DMS 273 (cell line): ENCODE results near the gene PACSIN2.
"Not testable (repeated sequence)": the region's sequence is repeated elsewhere in the genome, so short reads cannot be mapped to it uniquely, and the experiment has no call there.

Experiments used
- DNase-seq: peaks from one replicate; lab custom pipeline; 2025; ENCODE audit not compliant: unreplicated experiment; lab: John Stamatoyannopoulos, UW

PACSIN2 gene

DNA sequence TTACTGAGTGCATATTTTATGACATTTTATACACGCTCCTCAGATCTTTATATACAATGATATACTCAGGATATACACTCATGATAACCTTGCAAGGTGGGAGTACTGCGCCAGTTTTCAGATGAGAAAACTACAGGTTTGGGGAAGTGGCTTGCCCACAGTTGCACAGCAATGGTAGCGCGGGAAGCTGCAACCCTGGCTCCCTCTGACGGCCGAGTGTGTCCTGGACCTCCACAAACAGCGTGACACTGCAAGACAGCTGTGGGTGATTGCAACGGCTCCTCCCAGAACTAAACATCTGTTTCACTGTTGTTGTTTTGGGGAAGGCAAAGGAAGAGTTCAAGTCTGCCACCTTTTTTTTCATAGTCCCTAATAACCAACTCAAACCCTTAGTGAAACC is 47.0 kb downstream of the PACSIN2 start:
- DNase-seq = no peak

DNA sequence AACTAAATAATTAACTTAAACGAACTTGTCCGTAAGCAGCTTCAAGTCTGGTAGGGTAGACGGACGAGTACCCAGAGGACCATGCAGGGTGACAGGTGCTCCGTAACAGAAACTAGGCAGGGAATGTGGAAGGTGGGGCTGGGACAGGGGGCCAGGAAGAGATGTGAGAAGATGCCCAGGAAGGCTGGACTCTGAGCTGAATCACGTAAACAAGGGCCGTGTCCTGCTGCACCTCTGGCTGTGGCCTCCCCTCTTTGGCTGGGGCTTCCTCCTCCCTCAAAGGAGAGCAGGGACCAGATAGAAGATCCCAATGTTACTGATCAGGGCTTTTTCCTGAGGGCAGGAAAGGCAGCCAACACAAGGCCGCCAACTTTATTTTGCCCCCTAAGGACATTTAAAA is 47.9 kb downstream of the PACSIN2 start:
- no peak for DNase-seq

DNA sequence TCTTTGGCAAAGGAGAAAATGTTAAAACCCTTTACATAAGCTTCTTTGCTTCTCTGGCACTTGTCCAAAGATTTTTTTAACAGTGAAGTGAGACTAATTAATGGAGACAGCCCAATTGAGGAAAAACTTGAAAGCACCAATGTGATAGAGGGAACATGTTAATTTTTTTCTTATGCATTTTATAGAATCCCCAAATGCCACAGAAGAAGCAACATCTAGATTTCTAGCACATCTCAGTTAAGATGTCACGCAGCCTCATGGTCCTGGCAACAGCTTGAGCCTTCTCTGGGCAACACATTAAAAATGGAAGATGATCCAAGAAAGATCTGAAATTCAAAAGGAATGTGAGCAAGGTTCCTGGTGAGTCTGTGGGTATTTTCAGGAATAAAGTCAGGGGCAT is 48.5 kb downstream of the PACSIN2 start:
- peak; percentile 33 for DNase-seq

DNA sequence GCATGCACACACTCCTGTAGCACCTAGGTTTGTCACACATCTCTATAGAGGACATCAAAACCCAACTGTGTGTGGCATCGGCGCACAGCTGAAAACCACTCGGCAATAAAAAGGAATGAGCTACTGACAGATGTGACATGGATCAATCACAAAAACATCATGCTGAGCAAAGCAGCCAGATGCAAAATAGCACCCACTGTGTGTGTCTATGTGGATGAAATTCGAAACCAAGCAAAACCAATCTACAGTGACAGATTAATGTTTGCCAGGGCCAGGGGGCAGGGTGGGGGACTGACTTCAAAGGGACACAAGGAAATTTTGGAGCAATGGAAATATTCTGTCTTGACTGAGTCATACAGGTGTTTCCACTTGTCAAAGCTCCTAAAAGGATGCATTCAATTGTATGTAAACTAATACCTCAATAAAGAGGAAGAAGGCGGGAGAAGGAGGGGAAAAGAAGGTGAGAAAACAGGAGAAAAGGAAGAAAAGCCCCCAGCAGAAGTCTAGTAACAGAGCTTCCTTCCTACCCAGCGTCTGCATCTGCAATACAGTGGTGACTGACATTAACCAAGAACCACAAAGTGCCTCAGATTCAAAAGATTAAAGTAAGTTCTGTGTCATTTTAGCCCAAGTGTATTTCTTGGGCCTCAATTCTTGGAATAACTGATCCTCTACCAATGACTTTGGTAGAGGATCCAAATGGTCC is 49.8 kb downstream of the PACSIN2 start:
- peak; percentile 46 for DNase-seq

DNA sequence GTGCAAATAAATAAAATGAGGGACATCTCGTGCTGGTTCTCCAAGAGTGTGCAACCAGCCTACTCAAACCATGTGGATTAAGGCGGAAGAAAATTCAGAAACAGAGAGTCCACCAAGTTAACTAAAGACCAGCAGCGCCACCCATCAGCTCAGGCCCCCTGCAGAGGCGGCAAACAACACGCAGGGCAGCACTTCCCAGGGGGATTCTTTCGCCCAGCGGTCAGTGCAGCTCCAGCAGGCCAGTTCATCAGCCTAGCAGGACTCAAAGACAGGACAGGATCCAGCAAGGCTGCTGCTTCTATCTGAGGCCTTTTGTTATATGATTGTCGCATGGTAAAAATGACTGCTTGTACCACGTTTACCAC is 51.7 kb downstream of the PACSIN2 start:
- DNase-seq = no peak

DNA sequence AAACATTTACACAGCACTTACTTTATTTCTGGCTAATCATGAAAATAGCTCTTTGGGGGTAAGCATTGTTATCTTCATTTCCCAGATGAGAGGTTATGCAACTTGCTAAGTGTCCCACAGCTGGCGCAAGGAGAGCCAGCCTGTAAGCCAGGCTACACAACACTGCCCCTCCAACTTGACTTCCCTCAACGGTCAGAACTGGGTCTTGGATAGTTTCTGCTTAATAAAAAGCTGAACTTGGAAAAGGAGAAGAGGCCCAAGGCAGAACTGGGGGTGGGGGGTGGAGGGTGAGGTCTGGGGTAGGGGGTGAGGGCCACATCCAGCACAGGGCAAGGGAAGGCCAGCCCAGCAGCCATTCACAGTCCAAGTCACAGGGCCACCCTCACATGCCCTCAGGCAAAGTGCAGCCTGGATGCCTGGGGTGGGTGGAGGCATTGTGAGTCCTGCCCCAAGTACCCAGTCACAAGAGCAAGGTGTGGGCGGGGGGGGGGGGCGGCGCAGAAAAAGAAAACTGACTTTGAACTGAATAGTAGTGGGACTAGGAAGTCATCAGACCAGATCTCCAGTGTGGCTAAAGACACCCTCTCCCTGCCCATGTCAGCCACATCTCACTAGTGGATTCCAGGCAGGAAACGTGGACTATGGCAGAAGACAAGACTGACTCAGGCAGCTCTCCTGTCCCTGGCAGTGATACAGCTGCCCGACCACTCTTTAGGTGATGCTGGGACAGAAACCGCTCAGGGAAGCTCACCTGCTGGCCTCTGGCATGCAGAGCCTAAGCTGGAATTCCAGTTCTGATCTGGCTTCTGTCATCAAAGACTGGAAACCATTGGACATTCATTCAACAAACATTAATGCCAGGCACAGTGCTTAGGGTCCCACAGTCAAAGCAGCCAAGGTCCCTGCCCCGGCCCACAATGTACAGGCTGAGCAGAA is 52.4 kb downstream of the PACSIN2 start:
- no peak for DNase-seq

DNA sequence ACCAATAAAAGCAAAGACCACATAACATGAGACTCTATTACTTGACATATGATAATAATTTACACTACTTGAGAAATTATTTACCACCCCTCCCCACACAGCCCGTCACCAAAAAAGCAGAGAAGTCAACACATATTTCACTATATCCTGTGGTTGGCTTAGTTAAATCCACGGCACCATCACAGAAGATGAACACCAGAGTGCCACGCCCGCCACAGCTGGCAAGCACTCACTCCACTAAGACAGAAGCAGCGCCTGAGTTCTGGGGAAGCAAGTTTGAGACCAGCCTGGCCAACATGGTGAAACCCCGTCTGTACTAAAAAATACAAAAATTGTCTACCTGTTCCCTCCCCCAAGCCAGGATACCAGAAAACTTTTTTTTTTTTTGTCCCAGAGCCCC is 53.1 kb downstream of the PACSIN2 start:
- no peak for DNase-seq

DNA sequence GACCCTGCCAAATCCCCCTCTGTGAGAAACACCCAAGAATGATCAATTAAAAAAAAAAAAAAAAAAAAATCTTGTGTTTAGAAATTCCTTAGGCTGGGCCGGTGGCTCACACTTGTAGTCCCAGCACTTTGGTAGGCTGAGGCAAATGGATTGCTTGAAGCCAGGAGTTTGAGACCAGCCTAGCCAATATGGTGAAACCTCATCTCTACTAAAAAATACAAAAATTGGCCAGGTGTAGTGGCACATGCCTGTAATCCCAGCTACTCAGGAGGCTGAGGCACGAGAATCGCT is 53.6 kb downstream of the PACSIN2 start:
- DNase-seq = not testable (repeated sequence)

DNA sequence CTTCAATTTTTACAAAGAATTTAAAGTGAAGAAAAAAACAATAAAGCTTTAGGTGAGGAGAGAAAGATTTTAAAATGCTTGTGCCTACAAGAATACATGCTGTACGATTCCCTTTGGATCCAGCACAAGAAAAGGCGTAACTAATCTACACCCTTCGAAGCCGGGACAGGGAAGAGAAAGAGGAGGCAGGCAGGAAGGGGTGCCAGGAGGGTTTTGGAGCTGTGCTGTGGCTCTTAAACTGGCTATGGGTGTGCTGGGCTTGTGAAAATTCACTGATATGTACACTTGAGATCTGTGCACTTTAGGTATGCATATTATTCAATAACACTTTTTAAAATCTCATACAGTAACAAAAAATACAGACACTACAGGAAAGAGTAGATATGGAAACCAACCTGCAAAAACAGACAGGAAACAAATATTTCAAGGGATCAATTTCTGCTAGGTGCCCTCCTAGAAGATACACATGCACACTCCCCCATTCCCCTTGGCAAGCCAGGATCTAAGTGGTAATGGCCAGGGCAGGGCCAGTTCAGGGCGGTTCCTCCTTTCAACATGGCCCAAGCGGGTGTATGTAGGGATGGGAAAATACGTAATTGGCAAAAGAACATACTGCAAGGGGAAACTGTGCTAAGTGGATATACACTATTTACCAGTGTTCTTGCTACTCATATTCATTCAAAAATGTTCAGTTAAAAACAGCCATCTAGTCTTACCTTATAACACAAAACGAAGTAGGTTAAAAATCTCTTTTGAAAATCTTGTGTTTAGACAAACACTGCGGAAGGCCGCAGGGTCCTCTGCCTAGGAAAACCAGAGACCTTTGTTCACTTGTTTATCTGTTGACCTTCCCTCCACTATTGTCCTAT is 54.2 kb downstream of the PACSIN2 start:
- DNase-seq = no peak

DNA sequence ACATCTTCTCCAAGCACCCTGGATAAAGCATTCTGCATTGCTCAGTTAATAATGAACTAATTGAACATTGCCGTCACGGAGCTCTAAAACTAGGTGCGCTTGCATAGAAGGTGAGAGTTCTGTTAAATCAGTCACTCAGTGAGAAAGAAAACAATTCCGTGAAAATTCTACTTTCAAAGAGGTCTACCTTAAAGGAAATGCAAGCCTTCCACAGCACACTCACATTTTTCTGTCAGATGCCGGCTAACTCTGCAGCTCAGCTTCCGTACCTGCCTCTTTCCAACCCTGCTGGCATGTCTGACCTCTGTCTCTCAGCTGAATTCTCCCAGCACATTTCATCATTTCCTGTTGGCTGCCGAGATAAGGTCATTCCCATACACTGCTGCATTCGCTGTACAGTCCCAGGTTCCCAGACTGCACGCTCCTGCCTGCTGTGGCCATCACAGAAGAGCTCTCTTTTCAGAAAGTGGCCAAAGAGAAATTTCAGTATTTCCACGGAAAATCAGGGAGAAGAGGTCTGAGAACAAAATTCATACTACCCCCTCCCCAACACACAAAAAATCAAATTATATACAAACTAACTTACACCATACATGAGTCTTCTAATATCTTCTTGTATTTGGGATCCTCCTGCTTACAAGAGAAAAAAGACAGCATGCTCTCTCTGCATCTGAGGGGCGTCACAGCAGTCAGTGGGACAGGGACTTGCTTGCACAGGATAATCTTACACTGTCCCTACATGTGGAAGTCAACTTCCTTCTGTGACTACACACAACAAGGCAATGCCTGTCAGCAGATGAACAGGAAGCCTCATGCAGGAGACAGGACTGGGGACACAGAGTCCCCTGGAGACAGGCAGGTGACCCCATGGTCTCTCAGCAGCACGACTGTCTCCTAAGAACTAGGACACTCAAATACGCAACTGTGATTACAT is 55.1 kb downstream of the PACSIN2 start:
- no peak for DNase-seq

DNA sequence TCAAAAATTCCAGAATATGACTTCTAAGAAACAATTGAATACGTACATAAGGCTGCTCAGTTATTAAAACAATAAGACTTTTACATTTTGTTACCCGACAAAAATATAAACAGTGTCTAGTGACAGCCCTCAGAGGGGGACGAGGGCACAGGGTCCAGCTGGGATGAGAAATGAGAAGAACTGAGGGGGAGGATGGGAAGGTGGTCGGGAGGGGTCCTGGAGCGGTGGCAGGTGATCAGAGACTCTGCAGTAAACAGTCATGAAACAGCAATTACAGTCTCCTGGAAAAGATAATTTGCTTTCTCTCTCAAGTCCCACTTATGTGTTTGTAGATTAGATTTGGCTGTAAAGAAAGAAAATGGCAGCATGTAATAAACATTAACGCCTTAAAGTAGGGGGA is 56.0 kb downstream of the PACSIN2 start:
- DNase-seq = no peak

DNA sequence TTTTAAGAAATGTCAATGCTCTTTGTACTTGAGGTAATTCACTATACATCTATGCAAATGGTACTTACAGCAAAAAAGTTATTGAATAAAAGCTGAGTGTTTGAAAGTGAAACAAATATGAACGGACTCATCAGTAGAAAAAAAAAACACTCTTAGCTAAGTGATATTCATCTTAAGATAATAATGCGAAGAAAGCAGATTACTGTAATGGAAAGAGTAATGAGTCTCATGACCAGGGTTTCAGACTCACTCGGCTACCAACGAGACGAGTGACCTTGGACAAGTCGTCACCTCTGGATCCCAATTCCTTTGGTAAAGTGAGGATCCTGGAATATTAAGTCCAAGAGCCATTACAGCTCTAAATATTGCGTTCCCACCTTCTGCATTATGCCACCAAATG is 57.0 kb downstream of the PACSIN2 start:
- no peak for DNase-seq

DNA sequence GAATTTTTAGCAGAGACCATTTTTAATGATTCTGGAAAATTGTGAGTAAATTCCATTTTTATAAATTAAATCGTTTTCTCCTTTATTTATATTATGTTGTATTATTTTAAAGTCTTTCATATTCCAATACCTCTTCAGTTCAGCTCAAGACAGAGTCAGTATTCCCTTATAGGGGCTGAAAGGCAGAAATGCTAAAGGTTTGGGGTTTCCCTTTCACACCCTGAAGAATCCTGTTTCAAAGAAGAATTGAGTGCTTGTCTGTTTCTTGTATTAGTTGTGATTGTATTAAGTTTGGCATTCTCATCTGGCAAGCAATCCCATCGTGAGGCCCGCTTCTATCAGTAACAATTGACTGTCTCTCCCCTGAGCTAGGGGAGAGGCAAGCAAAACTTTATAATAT is 57.4 kb downstream of the PACSIN2 start:
- DNase-seq = no peak

DNA sequence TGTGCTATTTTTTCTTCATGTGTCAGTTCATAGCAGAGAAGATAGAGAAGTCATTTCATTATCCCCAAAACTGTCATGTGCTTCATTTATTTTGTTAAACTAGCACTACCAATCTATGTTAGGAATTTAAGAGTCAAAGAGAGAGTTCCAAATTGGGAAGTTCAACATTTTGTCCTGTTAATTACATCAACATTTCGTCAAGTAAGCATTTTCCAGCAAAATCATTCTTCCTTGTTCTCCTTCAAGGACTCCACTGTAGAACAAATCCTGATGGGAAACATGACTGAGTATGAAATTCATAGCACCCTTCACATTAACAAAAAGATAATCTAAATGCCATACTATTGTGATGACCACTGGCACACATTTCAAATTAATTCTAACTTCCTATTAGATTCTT is 59.1 kb downstream of the PACSIN2 start:
- no peak for DNase-seq

DNA sequence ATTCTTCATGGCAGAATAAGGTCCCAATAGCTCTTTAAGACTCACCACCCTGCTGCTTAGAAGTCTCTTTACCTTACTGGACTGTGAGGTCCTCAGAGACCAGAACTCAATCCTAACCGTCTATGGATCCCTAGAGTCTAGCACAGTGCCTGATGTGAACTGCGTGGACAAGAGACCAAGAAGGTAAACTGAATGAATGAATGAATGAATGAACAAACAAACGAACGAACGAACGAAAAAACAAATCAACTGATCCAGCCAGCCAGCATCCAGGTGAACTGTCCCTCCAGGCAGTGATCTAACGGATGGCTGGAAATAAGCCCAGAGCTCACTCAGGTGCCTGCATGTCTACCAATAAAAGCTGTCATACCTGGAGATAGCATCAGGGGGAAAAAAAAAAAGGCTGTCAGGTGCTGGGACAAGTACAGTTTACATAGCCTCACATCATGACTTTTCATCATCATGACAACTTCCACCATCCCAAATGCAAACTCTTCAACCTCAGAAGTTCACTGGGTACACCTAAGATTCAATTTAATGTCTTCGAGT is 59.8 kb downstream of the PACSIN2 start:
- no peak for DNase-seq

DNA sequence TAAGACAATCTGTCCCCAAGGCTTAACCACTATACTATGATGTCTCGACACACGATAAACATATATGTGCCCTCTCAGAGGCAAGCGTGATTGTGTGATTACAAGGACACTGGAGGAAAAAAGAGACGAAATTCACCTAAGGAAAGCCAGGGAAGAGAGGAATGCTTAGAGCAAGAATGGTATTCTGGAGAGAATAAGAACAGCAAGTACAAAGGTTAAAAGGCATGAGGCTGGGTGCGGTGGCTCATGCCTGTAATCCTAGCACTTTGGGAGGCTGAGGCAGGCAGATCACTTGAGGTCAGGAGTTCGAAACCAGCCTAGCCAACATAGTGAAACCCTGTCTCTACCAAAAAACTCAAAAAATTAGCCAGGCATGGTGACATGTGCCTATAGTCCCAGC is 61.2 kb downstream of the PACSIN2 start:
- DNase-seq = not testable (repeated sequence)

DNA sequence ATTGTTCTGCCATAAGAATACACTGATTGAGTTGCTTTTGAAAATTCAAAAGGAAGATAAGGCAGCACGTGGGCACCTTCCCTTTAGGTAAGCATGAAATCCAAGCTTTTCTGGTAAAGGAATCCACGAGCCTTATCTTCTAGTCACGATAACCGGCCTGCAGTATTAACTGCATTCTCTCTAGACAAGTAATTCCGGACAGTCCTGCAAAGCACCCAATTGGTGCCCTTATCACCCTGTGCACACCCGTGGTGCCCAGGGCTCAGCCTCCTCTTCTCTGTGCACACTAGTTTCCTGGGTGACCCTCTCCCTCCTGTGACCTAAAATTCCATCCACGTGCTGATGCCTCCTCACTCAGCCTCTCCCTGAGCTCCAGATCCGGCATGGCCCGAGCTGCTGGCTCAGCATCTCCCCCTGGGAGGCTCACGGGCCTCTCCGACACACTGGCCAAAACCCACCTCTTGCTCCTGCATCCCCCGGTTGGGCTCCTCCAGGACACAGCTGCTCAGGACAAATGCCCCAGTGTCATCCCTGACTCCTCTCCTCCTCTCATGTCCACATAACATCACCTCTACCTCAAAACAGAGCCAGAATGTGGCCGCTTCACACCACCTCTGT is 63.7 kb downstream of the PACSIN2 start:
- DNase-seq = no peak

DNA sequence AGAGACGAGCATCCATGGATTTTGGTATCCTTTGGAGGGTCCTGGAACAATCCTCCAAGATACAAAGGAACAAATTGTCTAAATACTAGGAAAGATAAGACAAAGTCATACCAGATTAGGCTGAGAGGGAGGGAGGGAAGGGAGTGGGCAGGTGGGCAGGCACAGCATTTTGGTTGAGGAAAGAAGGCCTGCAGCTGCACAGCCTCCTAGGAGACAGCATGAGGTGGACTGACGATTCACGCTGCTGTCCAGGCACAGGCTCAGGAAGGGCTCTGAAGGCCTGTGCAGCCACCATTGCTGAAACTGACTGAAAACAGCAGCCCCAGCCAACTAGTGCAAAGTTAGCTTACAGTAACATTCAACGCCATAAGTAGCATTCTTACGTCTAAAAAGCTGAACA is 64.7 kb downstream of the PACSIN2 start:
- DNase-seq = no peak

DNA sequence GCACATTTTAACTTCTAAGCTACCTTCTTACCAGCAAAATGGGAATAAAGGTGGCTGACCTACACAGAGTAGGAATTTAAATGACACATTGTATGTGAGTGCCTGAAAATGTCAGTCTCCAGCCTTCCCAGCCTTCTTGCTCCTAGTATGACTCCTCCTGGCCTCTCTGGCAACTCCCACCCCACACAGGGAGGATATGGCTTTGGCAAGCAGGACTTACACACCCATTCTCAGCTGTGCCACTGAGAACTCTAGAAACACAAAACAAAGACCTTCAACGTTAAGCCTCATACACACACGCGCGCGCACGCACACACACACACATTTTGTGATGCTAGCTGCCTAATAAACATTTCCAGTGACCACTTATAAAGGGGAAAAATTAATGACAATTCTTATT is 65.8 kb downstream of the PACSIN2 start:
- peak; percentile 19 for DNase-seq

DNA sequence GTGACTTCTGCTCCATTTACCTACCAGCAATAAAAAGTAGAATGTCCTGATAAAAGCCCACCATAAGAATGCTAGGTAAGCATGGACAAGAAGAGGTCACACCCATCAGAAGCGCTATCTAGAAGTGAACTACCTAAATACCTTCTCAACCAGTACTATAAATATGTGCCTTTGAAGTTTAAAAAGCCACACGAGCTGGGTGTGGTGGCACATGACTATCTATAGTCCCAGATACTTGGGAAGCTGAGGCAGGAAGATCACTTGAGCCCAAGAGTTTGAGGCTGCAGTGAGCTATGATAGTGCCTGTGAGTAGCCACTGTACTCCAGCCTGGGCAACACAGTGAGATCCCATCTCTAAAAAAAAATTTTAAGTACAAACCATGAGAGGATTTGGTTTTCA is 66.7 kb downstream of the PACSIN2 start:
- no peak for DNase-seq
